Stimulated activated CD4-positive, alpha-beta T cell treated with anti-CD3 and anti-CD28 coated beads, Interleukin-1b, Interleukin-23, amount 100 ng/mL, for 4 hours (primary cell): ENCODE measurements around the gene CHD1.
"Not testable (repeated sequence)": the region's sequence is repeated elsewhere in the genome, so short reads cannot be mapped to it uniquely, and the experiment has no call there.

ENCODE experiments used
- DNase-seq, 2 donors: peaks; one replicate each; pipeline ENCODE4 v3.0.0-alpha.2; 2020; ENCODE audit warnings: low read depth in 2 of 2

CHD1 gene

DNA sequence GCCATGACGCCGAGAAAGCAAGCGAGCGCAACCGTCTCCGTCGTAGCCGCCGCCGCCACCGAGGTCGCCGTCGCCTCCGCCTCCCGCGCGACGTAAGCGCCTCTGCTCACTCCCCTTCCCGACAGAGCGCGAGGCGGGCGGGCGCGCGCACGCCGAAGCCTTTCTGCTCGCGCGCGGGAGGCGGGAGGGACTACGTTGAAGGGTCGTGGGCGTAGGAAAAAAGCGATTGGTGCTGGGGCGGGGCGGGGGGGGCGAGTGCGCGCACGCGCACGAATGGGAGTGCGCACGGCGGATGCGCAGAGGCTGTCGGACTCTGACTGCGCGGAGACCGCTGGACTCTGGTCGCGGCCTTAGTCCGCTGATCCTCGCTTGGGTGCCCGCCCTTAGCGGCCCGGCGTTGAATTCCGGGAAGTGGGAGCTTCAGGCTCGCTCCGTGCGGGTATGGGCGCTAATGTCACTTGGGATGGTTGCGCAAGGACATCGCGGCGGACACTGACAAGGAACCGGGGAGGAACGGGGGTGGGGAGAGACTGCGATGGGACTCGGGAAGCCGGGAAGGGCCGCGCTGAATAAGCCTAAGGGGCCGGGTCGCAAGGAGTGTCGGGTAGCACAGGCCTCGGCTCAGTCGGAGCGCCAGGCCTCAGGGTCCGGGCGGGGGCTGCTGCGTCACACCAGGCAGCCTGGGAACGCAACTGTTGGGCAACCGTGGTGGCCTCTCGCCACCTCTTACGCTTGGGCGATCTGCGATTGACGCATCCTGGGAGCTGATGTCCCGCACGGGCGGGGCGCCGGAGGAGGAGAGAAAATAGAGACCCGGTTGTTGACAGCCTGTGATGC lies at the start of gene CHD1:
Gene CHD1 (minus strand): TSS at position 135 of the 837 bp plus-strand sequence. CDS start 2,621 bp downstream, outside the sequence.
- DNase-seq = peak; percentile 90 to 94

DNA sequence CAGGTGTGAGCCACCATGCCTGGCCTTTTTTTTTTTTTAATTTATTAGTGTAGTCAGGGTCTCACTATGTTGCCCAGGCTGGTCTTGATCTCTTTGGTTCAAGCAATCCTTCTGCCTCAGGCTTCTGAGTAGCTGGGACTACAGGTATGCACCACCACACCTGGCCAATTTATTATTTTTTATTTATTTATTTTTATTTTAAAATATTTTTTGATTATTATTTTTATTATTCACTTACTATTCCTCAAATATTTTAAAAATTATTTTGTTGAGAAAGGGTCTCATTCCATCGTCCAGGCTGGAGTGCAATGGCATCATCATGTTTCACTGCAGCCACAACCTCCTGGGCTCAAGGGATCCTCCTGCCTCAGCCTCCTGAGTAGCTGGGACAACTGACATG lies 49.7 kb upstream of the CHD1 start:
- DNase-seq = no peak

DNA sequence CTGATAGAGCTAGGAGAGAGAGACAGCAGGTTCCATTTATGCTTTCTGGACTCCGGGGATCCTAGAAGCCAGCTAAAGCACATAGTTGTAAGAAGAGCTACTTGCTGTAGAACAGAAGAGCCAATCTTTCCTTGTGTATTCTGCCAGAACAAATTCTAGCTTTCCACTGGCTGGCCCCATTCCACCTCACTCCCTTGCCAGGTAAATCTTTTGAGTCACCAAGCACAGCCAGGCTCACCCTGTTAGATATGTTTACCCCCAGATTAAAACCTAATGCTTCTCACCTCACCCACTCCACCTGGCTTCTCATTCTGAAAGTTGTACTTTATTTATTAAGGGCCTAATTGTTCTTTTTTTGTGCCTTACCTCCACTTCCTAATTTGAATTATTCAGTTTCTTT lies 48.9 kb upstream of the CHD1 start:
- no peak for DNase-seq

DNA sequence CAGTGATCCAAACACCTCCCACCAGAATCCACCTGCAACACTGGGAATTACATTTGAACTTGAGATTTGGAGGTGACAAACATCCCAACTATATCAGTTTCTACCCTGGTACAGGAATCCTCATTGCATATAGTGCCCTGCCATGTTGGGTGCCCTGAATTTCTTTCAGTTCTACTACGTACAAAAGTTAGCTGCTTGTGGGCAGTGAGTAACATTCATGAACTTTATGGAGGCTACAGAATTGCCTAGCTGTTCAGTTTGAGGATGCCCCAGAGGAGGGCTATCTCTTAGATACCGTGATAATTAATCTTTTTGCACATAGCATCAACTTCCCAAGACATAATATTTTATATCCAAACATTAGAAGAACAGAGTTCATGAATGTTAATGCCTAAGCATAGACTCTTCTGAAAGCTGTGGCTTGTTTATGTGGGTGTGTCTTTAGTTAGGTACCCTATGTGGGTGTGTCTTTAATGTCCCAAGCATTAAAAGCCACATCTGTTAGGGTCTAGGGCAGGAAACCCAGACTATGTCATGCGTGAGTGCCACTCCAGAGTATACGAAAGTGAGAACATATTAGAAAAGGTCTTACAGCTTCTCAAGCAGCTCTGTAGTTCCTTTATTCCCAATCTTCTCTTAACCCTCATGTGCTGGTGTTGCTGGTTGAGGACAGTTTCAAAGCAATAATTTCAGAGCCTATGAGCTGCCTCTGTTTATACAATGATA lies 47.0 kb upstream of the CHD1 start:
- DNase-seq = no peak

DNA sequence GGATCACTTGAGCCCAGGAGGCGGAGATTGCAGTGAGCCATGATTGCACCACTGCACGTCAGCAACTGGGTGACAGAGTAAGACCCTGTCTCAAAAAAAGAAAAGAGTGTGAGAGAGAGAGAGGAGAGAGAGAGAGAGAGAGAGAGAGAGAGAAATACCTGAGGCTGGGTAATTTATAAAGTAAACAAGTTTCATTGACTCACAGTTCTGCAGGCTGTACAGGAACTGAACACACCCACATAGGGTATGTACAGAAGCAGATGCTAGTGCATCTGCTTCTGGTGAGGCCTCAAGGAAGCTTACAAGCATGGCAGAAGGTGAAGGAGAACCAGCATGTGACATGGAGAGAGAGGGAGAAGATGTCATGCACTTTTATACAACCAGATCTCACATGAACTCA lies 46.4 kb upstream of the CHD1 start:
- DNase-seq = no peak

DNA sequence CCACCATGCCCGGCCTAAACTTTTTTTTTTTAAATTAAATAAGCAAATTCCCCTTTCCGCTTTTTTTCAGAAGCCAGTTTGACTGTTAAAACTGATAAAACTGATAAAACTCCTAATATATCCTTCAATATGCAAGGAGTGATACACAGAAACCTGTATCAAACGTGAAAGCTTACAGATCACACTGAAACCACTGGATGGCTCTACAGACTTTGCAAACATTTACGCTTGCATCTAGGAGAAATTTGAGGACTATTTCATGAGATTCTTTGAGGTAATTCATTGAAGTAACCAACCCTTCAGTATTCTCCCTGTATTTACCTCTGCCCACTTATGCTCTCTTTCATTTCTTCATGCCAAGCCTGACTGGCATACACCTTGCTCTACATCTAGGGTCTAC lies 40.6 kb upstream of the CHD1 start:
- no peak for DNase-seq

DNA sequence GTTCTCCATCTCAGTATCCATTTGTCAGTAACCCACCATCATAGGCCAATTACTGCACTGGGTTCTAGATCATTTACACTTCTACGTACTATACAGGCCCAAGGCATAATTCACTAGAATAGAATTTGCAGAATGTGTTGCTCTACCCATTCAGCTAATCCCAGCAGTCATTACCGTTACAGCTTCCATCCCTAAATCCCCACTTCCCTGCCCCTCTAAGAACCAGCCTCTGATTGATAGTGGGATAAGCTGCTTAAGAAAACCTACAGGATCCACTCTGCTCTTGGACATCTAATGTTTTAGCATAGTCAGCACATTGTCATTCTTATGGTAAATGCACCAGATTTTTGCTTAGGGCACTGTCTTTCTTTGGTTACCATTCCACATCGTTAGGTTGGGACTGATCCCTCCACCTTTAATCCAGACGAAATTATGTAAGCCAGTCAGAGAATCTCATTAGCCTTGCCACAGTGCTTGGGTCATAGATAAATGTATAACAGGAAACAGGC lies 39.3 kb upstream of the CHD1 start:
- no peak for DNase-seq

DNA sequence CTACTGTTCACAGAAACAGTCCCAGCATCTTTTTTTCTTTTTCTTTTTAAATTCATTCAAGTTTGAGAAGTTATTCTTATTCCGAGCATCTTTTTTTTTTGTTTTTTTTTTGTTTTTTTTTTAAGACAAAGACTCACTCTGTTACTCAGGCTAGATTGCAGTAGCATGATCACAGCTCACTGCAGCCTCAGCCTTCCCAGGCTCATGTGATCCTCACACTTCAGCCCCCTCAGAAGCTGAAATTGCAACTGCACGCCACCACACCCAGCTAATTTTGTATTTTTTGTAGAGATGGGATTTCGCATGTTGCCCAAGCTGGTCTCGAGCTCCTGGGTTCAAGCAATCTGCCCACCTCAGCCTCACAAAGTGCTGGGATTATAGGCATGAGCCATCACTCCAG lies 36.4 kb upstream of the CHD1 start:
- no peak for DNase-seq

DNA sequence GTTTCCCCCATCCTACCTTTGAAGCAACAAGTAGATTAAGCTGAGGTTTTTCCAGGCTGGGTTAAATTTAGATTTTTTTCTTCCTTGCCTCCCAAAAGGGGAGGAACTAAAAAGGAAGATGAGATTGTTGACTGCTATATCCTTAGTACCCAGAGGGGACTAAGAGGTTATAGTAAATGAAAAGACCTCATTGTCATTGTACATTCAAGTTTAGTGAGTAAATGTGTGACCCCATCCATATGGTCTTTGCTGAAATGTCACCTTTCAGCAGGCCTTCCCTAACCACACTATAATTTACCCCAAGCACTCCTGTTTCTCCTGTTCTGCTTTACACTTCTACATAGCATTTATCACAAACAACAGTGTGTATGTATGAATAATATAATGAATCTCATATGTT lies 35.8 kb upstream of the CHD1 start:
- DNase-seq = no peak

DNA sequence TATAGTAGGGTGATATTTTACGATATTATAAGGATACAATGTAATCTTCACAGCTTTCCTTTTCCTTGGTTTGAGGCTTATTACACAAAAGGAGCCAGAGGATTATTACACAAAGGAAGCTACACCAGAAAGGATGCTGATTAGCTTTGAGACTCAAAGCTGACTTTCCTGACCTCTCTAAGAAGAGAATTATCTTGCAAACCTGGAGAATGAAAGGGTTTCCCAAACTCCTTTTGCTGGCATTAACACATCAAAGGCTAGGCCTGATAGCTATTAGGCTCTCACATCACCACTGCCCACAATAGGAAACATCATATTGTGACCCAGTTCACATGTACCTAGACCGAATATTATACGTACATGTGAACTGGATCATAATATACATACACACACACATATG lies 34.2 kb upstream of the CHD1 start:
- no peak for DNase-seq

DNA sequence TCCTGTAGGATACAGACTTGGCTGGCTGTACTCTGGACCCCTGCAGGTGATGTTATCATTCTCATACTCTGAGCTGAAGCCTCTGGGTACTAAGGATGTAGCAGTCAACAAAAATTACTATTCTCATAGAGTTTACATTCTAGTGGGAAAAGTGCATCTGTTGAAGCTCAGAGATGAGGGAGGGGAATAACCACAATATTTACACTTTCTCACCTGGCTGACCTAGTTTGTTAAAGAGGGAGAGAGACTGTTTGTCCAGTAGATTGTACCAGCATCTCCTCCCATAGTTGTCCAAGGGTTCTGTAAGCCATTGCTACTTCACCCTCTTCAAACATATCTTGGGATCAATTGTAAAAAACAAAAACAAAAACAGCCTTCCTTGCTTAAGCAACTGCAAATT lies 33.8 kb upstream of the CHD1 start:
- no peak for DNase-seq

DNA sequence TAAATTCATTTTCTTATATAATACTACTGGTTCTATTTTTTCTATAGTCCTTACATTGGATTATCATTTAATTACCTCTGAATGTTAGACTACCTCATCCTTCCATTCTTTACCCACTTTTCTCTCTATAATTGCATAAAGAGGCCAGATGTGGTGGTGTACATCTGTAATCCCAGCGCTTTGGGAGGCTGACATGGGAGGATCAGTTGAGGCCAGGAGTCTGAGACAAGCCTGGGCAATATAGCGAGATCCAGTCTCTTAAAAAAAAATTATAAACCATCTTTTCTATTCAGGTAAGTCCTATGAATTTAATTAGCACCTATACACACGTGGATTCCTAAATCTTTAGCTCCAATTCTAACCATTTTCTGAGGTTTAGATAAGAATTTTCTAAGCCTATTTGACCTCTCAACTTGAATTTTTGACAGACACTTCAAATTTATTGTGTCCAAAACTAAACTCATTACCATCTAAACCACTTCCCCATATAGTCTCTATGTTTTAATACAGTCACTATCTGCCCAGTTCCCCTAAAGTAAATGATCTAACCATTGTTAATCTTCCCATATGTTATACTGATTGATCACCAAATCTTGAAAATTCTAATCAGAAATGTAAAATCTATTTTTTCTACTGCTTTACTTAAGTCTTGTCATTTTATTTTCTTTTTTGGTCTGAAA lies 33.0 kb upstream of the CHD1 start:
- no peak for DNase-seq

DNA sequence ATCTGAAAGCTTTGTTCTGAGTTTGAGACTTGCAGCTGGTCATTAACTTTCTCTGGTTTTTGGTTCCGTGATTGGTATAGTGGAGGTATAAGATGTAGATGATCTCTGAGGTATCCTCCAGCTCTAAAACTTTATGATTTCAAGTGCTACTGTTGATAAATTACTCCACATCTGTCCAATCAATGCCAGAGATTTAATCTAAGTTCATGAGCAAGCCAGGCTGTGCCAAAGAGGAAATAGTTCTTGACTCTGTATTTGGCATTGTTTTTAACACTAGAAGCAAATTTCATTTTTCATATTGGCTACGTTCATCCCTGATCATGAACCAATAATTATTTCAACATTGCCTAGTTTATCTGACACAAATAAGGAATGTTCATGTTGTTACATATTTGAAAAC lies 28.5 kb upstream of the CHD1 start:
- DNase-seq = no peak

DNA sequence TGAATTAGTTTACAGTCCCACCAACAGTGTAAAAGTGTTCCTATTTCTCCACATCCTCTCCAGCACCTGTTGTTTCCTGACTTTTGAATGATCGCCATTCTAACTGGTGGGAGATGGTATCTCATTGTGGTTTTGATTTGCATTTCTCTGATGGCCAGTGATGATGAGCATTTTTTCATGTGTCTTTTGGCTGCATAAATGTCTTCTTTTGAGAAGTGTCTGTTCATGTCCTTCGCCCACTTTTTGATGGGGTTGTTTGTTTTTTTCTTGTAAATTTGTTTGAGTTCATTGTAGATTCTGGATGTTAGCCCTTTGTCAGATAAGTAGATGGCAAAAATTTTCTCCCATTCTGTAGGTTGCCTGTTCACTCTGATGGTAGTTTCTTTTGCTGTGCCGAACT lies 27.1 kb upstream of the CHD1 start:
- DNase-seq = not testable (repeated sequence)

DNA sequence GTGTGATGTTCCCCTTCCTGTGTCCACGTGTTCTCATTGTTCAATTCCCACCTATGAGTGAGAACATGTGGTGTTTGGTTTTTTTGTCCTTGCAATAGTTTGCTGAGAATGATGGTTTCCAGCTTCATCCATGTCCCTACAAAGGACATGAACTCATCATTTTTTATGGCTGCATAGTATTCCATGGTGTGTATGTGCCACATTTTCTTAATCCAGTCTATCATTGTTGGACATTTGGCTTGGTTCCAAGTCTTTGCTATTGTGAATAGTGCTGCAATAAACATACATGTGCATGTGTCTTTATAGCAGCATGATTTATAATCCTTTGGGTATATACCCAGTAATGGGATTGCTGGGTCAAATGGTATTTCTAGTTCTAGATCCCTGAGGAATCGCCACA lies 26.7 kb upstream of the CHD1 start:
- not testable (repeated sequence) for DNase-seq

DNA sequence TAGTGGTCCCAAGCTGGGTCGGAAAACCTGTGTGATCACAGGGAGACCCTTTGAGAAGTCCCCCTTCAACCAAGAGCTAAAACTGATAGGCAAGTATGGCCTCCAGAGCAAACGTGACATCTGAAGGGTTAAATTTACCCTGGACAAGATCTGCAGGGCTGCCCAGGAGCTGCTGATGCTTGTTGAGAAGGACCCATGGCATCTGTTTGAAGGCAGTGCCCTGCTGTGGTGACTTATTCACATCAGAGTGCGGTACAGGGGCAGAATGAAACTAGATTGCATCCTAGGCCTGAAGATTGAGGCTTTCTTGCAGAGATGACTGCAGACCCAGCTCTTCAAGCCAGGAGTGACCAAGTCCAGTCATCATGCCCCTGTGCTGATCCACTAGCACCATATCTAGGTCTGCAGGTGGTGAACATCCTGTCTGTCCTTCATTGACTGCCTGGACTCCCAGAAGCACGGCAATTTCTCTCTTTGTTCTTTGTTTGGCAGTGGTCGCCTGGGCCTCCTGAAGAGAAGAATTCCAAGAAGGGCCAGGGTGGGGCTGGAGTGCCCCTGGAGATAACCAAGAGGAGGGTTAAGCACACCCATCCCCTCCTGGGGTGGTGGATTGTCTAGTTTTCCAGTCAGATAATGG lies 25.7 kb upstream of the CHD1 start:
- no peak for DNase-seq

DNA sequence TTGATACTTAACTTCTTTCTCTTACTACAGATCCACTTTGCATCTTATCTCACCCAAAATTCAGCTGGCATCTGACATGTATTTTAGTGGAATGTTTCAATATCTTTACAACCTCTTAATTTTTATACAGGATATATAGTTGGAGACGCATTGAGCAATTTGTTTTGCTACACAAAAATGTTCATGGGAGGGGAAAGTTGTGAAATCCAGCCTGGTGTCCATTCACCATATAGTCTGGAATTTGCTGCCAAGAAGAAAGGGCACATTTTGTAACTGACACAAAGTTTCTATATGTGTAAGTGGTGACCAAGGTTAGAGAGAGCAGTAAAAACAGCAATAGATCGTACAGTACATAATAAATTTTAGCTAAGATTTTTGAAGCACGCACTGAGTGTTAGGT lies 14.0 kb upstream of the CHD1 start:
- DNase-seq = no peak

DNA sequence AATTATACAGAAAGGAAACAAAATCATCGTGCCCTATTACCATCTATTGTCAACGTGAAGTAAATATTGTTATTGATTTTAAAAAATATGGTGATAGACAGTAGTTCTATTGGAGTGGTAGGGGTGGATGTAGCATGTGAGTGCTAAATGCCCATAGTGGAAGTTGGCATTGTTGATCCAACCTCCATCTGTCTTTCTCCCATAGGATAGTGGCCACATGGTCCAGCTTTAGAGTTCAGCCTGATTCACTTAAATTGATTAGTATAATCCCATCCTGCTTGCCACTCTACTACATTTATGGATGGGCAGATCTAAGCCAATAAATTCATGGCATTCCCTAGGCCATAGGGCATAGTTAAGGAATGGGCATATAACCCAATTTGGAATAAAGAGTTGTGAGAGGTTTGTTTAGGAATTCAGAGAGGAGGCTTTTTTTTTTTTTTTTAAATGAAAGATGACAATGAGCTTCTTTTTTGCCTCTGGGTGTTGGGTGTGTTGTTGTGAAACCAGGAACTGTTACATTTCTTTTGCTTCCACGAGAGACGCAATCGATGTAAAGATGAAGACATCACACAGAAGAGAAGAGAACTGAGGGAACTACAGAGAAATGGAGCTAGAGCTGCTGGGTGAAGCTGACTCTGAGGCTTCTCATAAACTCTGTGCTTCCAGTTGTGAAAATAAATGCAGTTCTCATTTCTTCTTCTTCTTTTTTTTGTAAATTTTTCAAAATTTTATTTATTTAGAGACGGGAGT lies 12.5 kb upstream of the CHD1 start:
- DNase-seq = no peak

DNA sequence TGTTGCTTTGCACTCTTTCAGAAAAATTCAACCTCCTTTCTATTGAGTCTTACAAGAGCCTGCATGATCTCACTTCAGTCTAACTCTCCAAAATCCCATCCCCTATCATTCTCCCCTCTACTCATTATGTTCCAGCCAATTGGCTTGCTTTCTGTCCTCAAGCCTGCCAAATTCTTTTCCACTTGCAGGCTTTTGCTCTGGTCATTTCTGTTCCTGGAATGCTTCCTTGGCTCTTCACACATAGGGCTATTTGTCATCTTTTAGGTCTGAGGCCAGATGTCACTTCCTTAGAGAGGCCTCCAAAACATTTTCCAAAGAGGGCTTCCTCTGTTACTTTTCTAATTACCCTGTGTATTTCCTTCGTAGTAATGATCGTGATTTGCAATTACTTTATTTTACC lies 11.8 kb upstream of the CHD1 start:
- DNase-seq = no peak

DNA sequence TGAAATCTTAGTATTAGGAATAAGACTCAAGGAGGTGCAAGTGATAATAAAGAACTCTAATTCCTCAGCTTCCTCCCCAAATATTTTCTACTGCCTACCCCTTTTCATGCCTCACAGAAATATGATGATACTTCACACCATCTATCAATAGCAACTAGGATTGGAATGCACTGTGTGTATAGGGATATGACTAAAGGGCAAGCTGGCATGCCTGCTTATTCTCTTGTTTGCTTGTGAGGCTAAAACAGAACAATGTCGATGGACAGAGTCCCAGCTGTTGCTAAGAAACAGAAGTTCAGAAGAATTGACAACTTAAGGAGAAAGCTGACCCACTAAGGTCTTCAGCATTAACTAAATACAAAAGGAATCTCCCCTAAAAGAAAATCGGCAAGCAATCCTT lies 9.7 kb upstream of the CHD1 start:
- no peak for DNase-seq

DNA sequence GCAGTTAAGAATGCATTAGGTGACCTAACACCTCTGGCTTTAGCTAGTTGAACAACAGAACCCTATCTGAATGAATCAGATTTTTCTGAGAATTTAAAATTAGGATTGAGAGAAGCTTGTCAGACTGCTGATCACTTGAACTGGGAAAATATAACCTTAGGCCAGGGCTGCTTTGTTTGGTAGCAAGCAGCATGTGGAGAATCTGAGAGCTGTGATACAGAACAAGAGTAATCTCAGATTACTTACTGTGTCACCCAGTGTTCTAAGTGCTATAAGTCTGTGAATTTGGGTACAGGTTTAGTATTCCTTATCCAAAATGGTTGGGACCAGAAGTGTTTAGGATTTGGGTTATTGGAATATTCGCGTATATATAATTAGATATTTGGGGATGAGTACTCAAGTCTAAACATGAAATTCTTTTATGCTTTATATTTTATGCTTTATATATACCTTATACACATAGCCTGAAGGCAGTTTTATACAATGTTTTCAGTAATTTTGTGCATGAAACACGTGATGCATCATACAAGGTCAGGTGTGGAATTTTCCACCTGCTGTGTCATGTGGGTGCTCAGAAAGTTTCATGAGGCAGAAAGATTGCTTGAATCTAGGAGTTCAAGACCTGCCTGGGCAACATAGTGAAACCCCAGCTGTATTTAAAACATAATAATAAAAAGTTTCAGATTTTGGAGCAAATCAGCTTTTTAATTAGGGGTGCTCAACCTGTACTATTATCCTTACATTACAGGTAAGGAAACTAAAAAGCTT lies 8.3 kb upstream of the CHD1 start:
- no peak for DNase-seq
